ENCODE results near the gene SNAP29.

- TF ChIP-seq FOXP2 (optimal IDR thresholded peaks at IDR 0.05; ENCODE audit: control extremely low read depth, extremely low read length, insufficient read depth) (no peak), POLR2AphosphoS5 (IDR thresholded peaks at IDR 0.05; ENCODE audit: borderline replicate concordance, low read depth, low read length) (no peak)
These were observed 60.9 kb downstream of the SNAP29 start for GRCh38 chr22:20919718-20920117.

Measured in SK-N-MC (cell line).